Loucy (cell line): Measurements from ENCODE around the gene MARK4.

Source experiments
- H2AFZ ChIP-seq: fragments of 200-600 bp; sonication (generic); 2 replicates; pipeline ENCODE4 v1.6.0; 2016; ENCODE audit warnings: antibody characterized with exemption, mild to moderate bottlenecking, low read length, moderate library complexity
- H3F3A ChIP-seq: fragments of 200-600 bp; 2 replicates; pipeline ENCODE4 v1.6.0; 2016; ENCODE audit warnings: antibody characterized with exemption, low read depth, mild to moderate bottlenecking
- H3K27me3 ChIP-seq: fragments of 200-600 bp; sonication (generic); 2 replicates; pipeline ENCODE4 v1.6.1; 2014; ENCODE audit warnings: low read length, mild to moderate bottlenecking; ENCODE audit not compliant: insufficient read depth, poor library complexity, severe bottlenecking
- H3K36me3 ChIP-seq: fragments of 200-600 bp; sonication (generic); 2 replicates; pipeline ENCODE4 v1.6.1; 2016; ENCODE audit warnings: low read length; ENCODE audit not compliant: insufficient read depth
- H3K4me1 ChIP-seq: fragments of 200-600 bp; sonication (generic); 2 replicates; pipeline ENCODE4 v1.5.1; 2014; ENCODE audit warnings: low read length, mild to moderate bottlenecking; ENCODE audit not compliant: insufficient read depth, poor library complexity, severe bottlenecking
- H3K4me2 ChIP-seq: fragments of 200-600 bp; sonication (generic); 2 replicates; pipeline ENCODE4 v1.6.0; 2014; ENCODE audit warnings: antibody characterized with exemption, low read length, low read depth, mild to moderate bottlenecking; ENCODE audit not compliant: poor library complexity, severe bottlenecking
- H3K4me3 ChIP-seq: fragments of 200-600 bp; sonication (generic); 2 replicates; pipeline ENCODE4 v1.5.1; 2014; ENCODE audit warnings: low read length, mild to moderate bottlenecking, mixed read lengths; ENCODE audit not compliant: poor library complexity, severe bottlenecking
- H3K79me2 ChIP-seq: fragments of 200-600 bp; sonication (generic); 2 replicates; pipeline ENCODE4 v1.6.1; 2014; ENCODE audit warnings: low read length; ENCODE audit not compliant: insufficient read depth
- H3K9ac ChIP-seq: fragments of 200-600 bp; sonication (generic); 2 replicates; pipeline ENCODE4 v1.6.0; 2014; ENCODE audit warnings: mild to moderate bottlenecking, low read depth, low read length, moderate library complexity; ENCODE audit not compliant: poor library complexity, severe bottlenecking
- H3K9me2 ChIP-seq: fragments of 200-600 bp; sonication (generic); replicated peaks from 2 replicates; pipeline ENCODE4 v1.6.1; 2016; ENCODE audit warnings: low read depth, low read length, mixed read lengths
- H3K9me3 ChIP-seq: fragments of 200-600 bp; sonication (generic); 2 replicates; pipeline ENCODE4 v1.6.1; 2014; ENCODE audit warnings: mild to moderate bottlenecking, antibody characterized with exemption, low read length, low read depth; ENCODE audit not compliant: insufficient read depth
- H4K20me1 ChIP-seq: fragments of 200-600 bp; sonication (generic); 2 replicates; pipeline ENCODE4 v1.6.0; 2014; ENCODE audit warnings: antibody characterized with exemption, low read length, mild to moderate bottlenecking; ENCODE audit not compliant: insufficient read depth, poor library complexity, severe bottlenecking
- CTCF ChIP-seq: fragments of 200-600 bp; sonication (generic); conservative IDR thresholded peaks from 2 replicates; pipeline ENCODE4 v1.5.1; 2014; ENCODE audit warnings: mild to moderate bottlenecking, antibody characterized with exemption, low read length
- EZH2phosphoT487 ChIP-seq: fragments of 200-600 bp; IDR thresholded peaks from 2 replicates; pipeline ENCODE4 v1.6.1; 2018; ENCODE audit warnings: antibody characterized with exemption, mild to moderate bottlenecking, moderate library complexity, borderline replicate concordance

MARK4 gene

DNA sequence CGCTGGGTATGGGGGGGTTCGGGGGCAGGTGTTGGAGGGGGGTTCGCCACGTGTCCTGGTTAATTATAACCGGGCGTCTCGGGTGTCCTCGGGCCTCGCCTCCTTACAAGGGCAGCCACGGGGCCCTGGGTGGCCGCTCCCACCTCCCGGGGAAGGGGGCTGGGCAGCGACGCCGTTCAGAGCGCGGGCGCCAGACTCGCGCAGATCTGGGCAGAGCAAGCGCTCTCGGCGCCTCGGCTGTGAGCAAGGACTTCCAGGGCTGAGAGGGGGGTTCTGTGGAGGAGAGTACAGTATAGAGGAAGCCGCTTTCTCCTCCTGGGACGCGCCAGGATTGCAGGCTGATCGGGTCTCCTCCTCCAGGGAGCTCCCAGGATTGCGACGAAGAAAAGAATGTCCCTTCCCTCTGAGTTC, 72.6 kb downstream of the MARK4 start:
- Histone ChIP-seq H3K9me3 (no peaks in the 10 kb centered on the region), H3K36me3 (no peaks in the 10 kb centered on the region), H2AFZ (no peak overlapping the region), H3K4me3 (no peak overlapping the region), H3K4me2 (no peak overlapping the region), H3K9me2 (no peaks in the 10 kb centered on the region), H3F3A (no peaks in the 10 kb centered on the region), H3K9ac (no peak overlapping the region), H3K4me1 (no peaks in the 10 kb centered on the region), H3K27me3 (no peaks in the 10 kb centered on the region), H4K20me1 (no peaks in the 10 kb centered on the region), H3K79me2 (no peaks in the 10 kb centered on the region)
- TF ChIP-seq EZH2phosphoT487 (no peak), CTCF (no peak)

GRCh38 chr19:45324349-45324907, 73.4 kb downstream of the MARK4 start:
- no peaks in the 10 kb centered on the region for H3K9me3 ChIP-seq
- H3K36me3 ChIP-seq, result no peaks in the 10 kb centered on the region
- H3K9ac ChIP-seq, result no peak overlapping the region
- no peak overlapping the region for H3K4me2 ChIP-seq
- H3K79me2 ChIP-seq, result no peaks in the 10 kb centered on the region
- no peaks in the 10 kb centered on the region for H3K4me1 ChIP-seq
- H3K4me3 ChIP-seq, result no peak overlapping the region
- no peak for TF ChIP-seq EZH2phosphoT487
- no peak for TF ChIP-seq CTCF
- peak overlapping the region; percentile 55; the same call in 1 of the 2 replicates for H2AFZ ChIP-seq
- H3K9me2 ChIP-seq, result no peaks in the 10 kb centered on the region
- H3F3A ChIP-seq, result no peaks in the 10 kb centered on the region
- H4K20me1 ChIP-seq, result no peaks in the 10 kb centered on the region
- H3K27me3 ChIP-seq, result no peaks in the 10 kb centered on the region

DNA sequence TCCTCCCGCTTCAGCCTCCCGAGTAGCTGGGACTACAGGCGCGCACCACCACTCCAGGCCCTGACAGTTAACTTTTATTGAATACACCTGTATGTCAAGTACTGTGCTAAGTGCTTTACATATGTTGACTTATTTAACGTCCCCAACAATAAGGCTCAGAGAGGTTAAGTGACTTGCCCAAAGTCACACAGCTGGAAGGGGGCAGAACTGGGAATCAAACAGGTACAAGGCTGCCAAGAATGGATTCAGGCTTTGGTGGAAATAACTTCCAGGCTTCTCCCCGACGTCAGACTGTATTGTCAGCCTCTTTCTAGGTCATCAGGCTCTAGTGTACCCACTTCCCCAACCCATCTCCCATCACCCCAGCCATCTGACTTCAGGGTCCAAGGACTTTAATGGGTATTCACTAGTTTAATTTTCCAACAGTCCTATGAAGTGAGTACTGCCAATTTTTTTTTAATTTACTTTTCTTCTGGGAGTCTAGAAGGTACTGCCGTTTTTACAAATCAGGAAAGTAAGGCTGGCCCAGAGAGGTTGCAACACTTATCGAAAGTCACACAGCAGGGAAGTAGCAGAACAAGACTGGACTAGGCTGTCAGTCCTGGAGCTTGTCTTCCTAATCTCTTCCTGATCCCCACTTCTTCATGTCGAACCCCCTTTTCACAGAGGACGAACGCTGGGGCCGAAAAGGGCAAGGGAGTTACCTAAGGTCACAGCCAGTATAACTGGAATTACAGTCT, 76.5 kb downstream of the MARK4 start:
- no peaks in the 10 kb centered on the region for H3K36me3 ChIP-seq
- H3K4me2 ChIP-seq, result no peak overlapping the region
- no peaks in the 10 kb centered on the region for H3F3A ChIP-seq
- no peaks in the 10 kb centered on the region for H3K9me3 ChIP-seq
- no peak overlapping the region for H2AFZ ChIP-seq
- no peak overlapping the region for H3K4me3 ChIP-seq
- H3K9me2 ChIP-seq, result no peaks in the 10 kb centered on the region
- no peak for TF ChIP-seq EZH2phosphoT487
- TF ChIP-seq CTCF, result no peak
- H3K4me1 ChIP-seq, result no peaks in the 10 kb centered on the region
- no peaks in the 10 kb centered on the region for H4K20me1 ChIP-seq
- H3K27me3 ChIP-seq, result no peaks in the 10 kb centered on the region
- H3K79me2 ChIP-seq, result no peaks in the 10 kb centered on the region
- no peak overlapping the region for H3K9ac ChIP-seq
